C4-2B (cell line): ENCODE results near the gene ELFN1.

Source experiments
- H3K27ac ChIP-seq: fragments of 450-650 bp; 2 replicates; pipeline ENCODE4 v1.5.1; 2017
- ZFX ChIP-seq: fragments of 450-650 bp; IDR thresholded peaks from 2 replicates; pipeline ENCODE4 v1.6.1; 2017
- TF ChIP-seq, protein P1 (sequence below): fragments of 450-650 bp; conservative IDR thresholded peaks from 2 replicates; pipeline ENCODE4 v1.5.1; 2017; ENCODE audit warnings: mild to moderate bottlenecking

Gene ELFN1

DNA sequence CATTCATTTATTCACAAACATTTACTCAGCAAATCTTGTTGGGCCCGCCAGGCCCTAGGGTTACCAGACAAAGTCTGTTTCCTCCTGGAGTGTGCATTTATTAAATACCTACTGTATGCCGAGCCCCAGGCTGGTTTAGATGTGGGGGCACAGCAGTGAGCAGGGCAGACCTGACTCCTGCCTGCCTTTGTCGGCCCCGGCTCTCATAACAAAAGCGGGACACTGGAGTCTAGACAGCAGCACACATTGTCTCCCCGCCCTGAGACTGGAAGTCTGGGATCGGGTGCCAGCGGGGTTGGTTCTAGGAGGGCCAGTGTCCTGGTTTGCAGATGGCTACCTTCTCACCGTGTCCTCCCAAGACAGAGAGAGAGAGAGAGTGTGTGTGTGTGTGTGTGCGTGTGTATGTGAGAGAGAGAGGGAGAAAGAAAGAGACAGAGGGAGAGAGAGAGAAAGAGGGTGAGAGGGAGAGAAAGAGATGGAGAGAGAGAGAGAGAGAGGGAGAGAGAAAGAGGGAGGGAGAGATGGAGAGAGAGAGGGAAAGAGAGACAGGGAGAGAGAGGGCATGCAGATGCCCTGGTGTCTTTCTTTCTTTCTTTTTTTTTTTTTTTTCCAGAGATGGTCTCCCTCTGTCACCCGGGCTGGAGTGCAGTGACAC lies 25.9 kb downstream of the ELFN1 start:
- H3K27ac ChIP-seq, result no peak overlapping the region
- TF ChIP-seq, protein P1, sequence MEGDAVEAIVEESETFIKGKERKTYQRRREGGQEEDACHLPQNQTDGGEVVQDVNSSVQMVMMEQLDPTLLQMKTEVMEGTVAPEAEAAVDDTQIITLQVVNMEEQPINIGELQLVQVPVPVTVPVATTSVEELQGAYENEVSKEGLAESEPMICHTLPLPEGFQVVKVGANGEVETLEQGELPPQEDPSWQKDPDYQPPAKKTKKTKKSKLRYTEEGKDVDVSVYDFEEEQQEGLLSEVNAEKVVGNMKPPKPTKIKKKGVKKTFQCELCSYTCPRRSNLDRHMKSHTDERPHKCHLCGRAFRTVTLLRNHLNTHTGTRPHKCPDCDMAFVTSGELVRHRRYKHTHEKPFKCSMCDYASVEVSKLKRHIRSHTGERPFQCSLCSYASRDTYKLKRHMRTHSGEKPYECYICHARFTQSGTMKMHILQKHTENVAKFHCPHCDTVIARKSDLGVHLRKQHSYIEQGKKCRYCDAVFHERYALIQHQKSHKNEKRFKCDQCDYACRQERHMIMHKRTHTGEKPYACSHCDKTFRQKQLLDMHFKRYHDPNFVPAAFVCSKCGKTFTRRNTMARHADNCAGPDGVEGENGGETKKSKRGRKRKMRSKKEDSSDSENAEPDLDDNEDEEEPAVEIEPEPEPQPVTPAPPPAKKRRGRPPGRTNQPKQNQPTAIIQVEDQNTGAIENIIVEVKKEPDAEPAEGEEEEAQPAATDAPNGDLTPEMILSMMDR, result no peak
- TF ChIP-seq ZFX, result no peak

DNA sequence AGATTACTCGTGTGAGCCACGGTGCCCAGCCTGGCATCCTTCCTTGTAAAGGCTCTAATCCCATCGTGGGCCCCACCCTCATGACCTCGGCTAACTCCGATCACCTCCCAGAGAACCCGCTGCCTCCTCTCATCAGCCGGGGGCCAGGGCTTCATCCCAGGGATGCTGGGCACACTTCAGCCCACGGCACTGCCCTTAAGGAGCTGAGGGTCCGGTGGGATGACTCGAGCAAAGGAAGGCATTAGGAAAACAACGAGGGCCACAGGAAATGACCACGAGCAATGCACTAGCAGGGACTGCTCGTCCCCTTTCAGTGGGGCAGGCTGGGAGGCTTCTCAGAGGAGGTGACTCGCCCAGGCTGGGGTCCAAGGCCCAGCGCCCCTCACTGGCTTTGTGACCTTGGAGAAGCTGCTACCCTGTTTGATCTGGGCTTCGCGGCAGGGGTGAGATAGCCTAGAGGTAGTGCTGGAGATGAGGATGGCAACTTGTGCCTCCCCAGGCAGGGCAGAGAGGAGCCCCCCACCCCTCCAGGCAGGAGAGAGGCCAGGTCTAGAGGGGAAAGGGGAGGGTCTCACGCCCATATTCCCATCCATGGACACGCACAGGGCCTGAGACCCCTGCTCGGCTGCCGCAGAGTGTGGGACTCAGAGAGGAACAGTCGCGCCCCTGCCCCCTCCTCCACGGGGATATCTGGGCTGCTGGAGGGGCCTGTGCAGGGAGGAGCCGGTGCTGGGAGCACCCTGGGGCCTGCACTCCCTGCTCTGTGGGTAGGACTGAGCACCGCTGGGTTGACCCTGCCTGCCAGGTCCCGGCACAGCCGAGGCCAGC lies 26.8 kb downstream of the ELFN1 start:
- no peak for TF ChIP-seq ZFX
- TF ChIP-seq, protein P1, result no peak
- H3K27ac ChIP-seq, result no peak overlapping the region

DNA sequence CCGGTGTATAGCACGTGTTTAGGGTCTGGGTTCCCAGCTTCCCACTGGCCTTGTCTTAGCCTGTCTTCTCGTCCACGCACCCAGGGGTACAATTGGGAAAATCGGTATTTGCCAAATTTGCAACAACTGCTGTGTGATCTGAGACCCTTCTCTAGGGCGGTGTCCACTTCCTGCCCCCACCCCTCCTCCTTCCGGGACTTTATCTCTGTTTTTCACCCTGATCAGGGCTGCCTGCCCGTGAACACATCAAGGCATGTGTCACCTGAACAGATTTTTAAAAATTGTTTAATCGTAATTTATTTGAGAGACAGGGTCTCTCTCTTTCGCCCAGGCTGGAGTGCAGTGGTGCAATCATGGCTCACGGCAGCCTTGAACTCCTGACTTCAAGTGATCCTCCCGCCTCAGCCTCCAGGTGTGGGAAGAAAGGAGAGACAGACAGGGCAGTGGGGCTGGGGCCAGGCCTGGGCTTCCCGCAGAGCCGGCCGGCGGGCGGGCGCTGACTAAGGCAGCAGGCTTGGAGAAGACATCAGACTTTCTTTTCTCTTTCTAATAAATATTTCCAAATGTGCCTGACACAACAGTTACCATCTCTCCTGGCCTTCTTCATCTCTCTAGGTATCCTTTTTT lies 27.5 kb downstream of the ELFN1 start:
- H3K27ac ChIP-seq, result no peak overlapping the region
- no peak for TF ChIP-seq ZFX
- TF ChIP-seq, protein P1, result no peak

DNA sequence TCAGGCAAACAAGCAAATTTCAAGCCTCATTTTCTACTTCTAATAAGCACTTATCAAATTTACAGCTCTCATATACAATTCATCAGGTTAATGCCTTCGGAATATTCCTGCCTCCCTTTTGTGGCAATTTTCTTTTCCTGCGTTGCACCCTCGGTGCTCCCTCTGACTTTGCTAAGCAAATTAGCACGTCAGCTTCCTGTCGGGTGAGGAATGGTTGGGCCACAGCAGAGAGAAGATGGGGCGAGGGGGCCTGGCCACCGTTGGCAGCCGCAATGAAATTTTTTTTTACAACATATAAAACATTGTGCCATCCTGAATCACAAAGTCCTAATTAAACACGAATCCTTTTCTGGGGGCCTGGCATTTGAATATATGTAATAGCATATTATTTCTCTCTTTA lies 28.1 kb downstream of the ELFN1 start:
- TF ChIP-seq, protein P1, result no peak
- TF ChIP-seq ZFX, result no peak
- H3K27ac ChIP-seq, result no peak overlapping the region

DNA sequence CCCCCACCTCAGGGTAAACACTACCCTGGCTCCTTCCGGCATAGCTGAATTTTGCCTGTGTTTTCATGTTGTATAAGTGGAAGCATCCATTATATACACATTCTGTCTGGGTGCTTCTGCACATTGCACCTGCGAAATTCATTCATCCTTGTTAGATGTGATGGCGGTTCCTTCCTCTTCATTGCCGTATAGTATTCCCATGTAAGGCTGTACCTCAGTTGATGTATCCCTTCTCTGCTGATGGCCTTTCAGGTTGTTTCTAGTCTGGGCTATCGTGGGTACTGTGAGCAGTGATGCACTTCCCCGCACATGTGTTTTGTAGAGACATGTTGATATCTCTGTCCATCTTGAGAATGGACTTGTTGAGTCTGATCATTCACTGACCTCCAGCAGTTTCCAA lies 28.9 kb downstream of the ELFN1 start:
- H3K27ac ChIP-seq, result no peak overlapping the region

DNA sequence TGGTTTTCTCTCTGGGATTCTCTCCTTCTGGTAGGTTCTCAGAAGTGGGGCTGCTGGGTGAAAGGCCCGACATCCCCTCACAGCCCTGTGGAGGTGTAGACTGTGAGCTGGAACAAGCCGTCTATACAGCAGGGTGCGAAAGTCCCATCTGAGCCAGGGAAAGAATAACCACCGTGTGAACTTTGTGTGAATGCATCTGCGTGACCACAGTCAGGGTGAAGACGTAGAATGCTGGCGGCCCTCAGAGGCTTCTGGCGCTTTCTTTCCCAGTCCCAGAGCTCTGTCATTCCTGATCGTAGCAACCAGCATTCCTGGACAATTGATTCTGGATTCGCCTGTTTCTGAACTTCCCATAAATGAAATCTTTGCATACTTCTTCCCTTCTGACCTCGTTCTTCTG lies 30.0 kb downstream of the ELFN1 start:
- no peak for TF ChIP-seq ZFX
- TF ChIP-seq, protein P1, result no peak
- H3K27ac ChIP-seq, result no peak overlapping the region

More for the DNA sequence above, 28.9 kb downstream of the ELFN1 start:
- TF ChIP-seq ZFX, result no peak
- TF ChIP-seq, protein P1, result no peak
